Measurements from ENCODE around the gene FOXP1. TPM values are rescaled to one million over a fixed set of nuclear protein-coding genes. Genes with fewer than 3 reads are reported as not detected.

Gene FOXP1
- total and polyA plus RNA-seq, 9 of the 15 experiments (the other 6 are each of a cell fraction or from before 2014, with no cell fraction given), result 7.7 to 34.5 (median 13.7) TPM

GRCh38 chr3:70972855-70973254, 610.7 kb downstream of the FOXP1 start:
- no peaks in the 10 kb centered on the region for H3K27me3 ChIP-seq (ENCODE audit: control insufficient read depth in 2 of 2, insufficient read depth in 2 of 2, low read length in 2 of 2)
- in situ Hi-C loops (cut with MboI) (no loop called here), intact Hi-C loops (cut with micrococcal nuclease) (no loop called here)
- ChIA-PET CTCF (ENCODE audit: low intra/inter-chr PET ratio) (no interaction called here), POLR2A (interaction anchor here (0.5 kb wide), 1 partner anchor 481 kb away, joined by 3 read pairs; no protein-coding TSS in a partner anchor)
- FAIRE-seq (no peak), DNase-seq (ENCODE audit: extremely low read depth in 1 of 4, low spot score in 3 of 4) (no peak), ATAC-seq (no peak)
- H4K20me1 ChIP-seq (replicated peaks; ENCODE audit: control insufficient read depth, insufficient read depth, low read length), result no peaks in the 10 kb centered on the region
- H3K4me1 ChIP-seq (replicated peaks in 1 of 2; ENCODE audit: control insufficient read depth in 2 of 2, insufficient read depth in 2 of 2, low read length in 2 of 2), result no peaks in the 10 kb centered on the region
- H3K9me3 ChIP-seq (replicated peaks; ENCODE audit: control insufficient read depth, insufficient read depth, low read depth, low read length), result no peaks in the 10 kb centered on the region
- no peak overlapping the region for H2AFZ ChIP-seq (ENCODE audit: low read depth, low read length)
- no peak overlapping the region for H3K4me3 ChIP-seq
- WGBS (ENCODE audit: insufficient coverage, low coverage, missing lambda C conversion rate), result 88% methylated on average over 8 of the region's 11 CpGs
- no peak overlapping the region for H3K27ac ChIP-seq (ENCODE audit: extremely low read depth, low read depth, low read length)
- no peak overlapping the region for H3K9ac ChIP-seq (ENCODE audit: insufficient read depth in 1 of 2, low read depth in 2 of 2, low read length in 2 of 2)
- no peaks in the 10 kb centered on the region for H3K9me1 ChIP-seq (ENCODE audit: control insufficient read depth, insufficient read depth, low read length)
- H3K4me2 ChIP-seq (ENCODE audit: insufficient read depth, low read length), result no peak overlapping the region
- no TSS peak for BruUV-seq (replicated peaks)
- peaks cover 85% of the 10 kb centered on the region; the same call in 2 of the 3 replicates for H3K36me3 ChIP-seq (ENCODE audit: control insufficient read depth, insufficient read depth, low read length)
- H3K79me2 ChIP-seq (ENCODE audit: control insufficient read depth, insufficient read depth, low read length), result no peaks in the 10 kb centered on the region
- no peak for TF ChIP-seq DACH1 (IDR thresholded peaks at IDR 0.05; ENCODE audit: partially characterized antibody)
- TF ChIP-seq ZNF668 (CRISPR knock-in tag; IDR thresholded peaks at IDR 0.05), result no peak
- TF ChIP-seq NCOA1 (IDR thresholded peaks at IDR 0.05; ENCODE audit: low read depth), result no peak
- TF ChIP-seq ZNF41 (CRISPR knock-in tag; conservative IDR thresholded peaks at IDR 0.05), result no peak
- no peak for TF ChIP-seq ZNF384 (IDR thresholded peaks at IDR 0.05; ENCODE audit: low read depth, low read length)
- TF ChIP-seq GATAD2A (IDR thresholded peaks at IDR 0.05), result no peak
- TF ChIP-seq PHB2 (IDR thresholded peaks at IDR 0.05; ENCODE audit: low read depth), result no peak
- TF ChIP-seq MEF2D (tag; conservative IDR thresholded peaks at IDR 0.05; ENCODE audit: low read depth), result no peak
- no peak for TF ChIP-seq RAD51 (IDR thresholded peaks at IDR 0.05; ENCODE audit: borderline replicate concordance, low read depth)
- no peak for TF ChIP-seq SLC30A9 (CRISPR knock-in tag; IDR thresholded peaks at IDR 0.05)
- no peak for TF ChIP-seq E2F6 (IDR thresholded peaks at IDR 0.05; ENCODE audit: borderline replicate concordance in 1 of 2, extremely low read depth in 1 of 2, insufficient read depth in 1 of 2, insufficient read length in 1 of 2, low read depth in 1 of 2, low read length in 1 of 2, poor library complexity in 1 of 2, severe bottlenecking in 1 of 2)
- no peak for TF ChIP-seq MAFG (tag; conservative IDR thresholded peaks at IDR 0.05)
- TF ChIP-seq GATAD2B (IDR thresholded peaks at IDR 0.05; ENCODE audit: borderline replicate concordance), result no peak
- no peak for TF ChIP-seq ZNF696 (CRISPR knock-in tag; conservative IDR thresholded peaks at IDR 0.05)
- no peak for TF ChIP-seq ZBTB40 (IDR thresholded peaks at IDR 0.05)
- TF ChIP-seq ZBTB40 (CRISPR knock-in tag; IDR thresholded peaks at IDR 0.05), result no peak
